Spleen (tissue), 11 donors: ENCODE results near the gene UNC13C. TPM values are rescaled to one million over a fixed set of nuclear protein-coding genes. Genes with fewer than 3 reads are reported as not detected.

ENCODE experiments used
- DNase-seq: peaks from one replicate; pipeline ENCODE4 v3.0.0-alpha.2; 2020
- H3K27ac ChIP-seq, 8 donors: fragments of 200-600 bp; sonication (generic) in 7 of 8; 1 replicate in 4 of 8; 2 replicates in 4 of 8; pipeline versions ENCODE4 v1.5.0 to v1.8.0; 2016 to 2021; ENCODE audit warnings: inconsistent platforms in 4 of 8, mild to moderate bottlenecking in 4 of 8, moderate library complexity in 1 of 8
- H3K27me3 ChIP-seq, 7 donors: fragments of 200-600 bp; sonication (generic) in 6 of 7; replicated peaks in 1 of 7; 1 replicate in 4 of 7; 2 replicates in 3 of 7; pipeline versions ENCODE4 v1.5.0 to v1.8.0; 2016 to 2021; ENCODE audit warnings: inconsistent platforms in 3 of 7, mild to moderate bottlenecking in 1 of 7
- H3K36me3 ChIP-seq, 6 donors: fragments of 200-600 bp; sonication (generic) in 5 of 6; 1 replicate in 4 of 6; 2 replicates in 2 of 6; pipeline versions ENCODE4 v1.5.0 to v1.8.0; 2016 to 2021; ENCODE audit warnings: inconsistent platforms in 2 of 6
- H3K4me1 ChIP-seq, 6 donors: fragments of 200-600 bp; sonication (generic) in 5 of 6; 1 replicate in 3 of 6; 2 replicates in 3 of 6; pipeline versions ENCODE4 v1.5.0 to v1.8.0; 2016 to 2021; ENCODE audit warnings: inconsistent platforms in 3 of 6
- H3K4me3 ChIP-seq, 8 donors: fragments of 200-600 bp; sonication (generic) in 7 of 8; 1 replicate in 4 of 8; 2 replicates in 4 of 8; pipeline versions ENCODE4 v1.5.0 to v1.8.0; 2016 to 2021; ENCODE audit warnings: inconsistent platforms in 4 of 8, mild to moderate bottlenecking in 4 of 8, moderate library complexity in 2 of 8
- H3K9me3 ChIP-seq, 8 donors: fragments of 200-600 bp; sonication (generic) in 7 of 8; 1 replicate in 4 of 8; 2 replicates in 4 of 8; pipeline versions ENCODE4 v1.5.0 to v1.8.0; 2016 to 2021; ENCODE audit warnings: inconsistent platforms in 4 of 8
- POLR2A ChIP-seq, 3 donors: fragments of 450-650 bp; IDR thresholded peaks; one replicate each; pipeline ENCODE4 v1.5.1; 2017; ENCODE audit warnings: antibody characterized with exemption in 3 of 3, mild to moderate bottlenecking in 1 of 3
- POLR2AphosphoS5 ChIP-seq, 3 donors: sonication (generic); formaldehyde crosslinking; IDR thresholded peaks; one replicate each; pipeline ENCODE4 v1.5.1; 2017; ENCODE audit warnings: antibody characterized with exemption in 3 of 3
- WGBS, 5 donors: extraction: QIAGEN DNeasy Blood & Tissue Kit in 3 of 5; methylation state at CpG; one replicate each; pipeline versions ENCODE4 v1.1.5 to v1.1.7; 2013 to 2018; 5-methylcytosine and 5-hydroxymethylcytosine counted together
- intact Hi-C: fragments of 100-400 bp; cut with DNase I; formaldehyde crosslinking; loops from one replicate; pipeline ENCODE4 v1.15.0; 2023; ENCODE audit warnings: low total_unique reads
- polyA plus RNA-seq, 3 donors: library from polyadenylated mRNA; stranded (reverse); fragments of 200-250 nt; gene quantifications; one replicate each; pipeline ENCODE4 v1.2.1, GENCODE V29; 2013
- total RNA-seq, 7 donors: library from RNA; depleted of rRNA in 3 of 7; stranded (reverse); fragments of >200 nt in 3 of 7; fragmentation: NEBNext Ultra II Directional in 4 of 7; extraction: Animal tissue kit (Norgen Biotek cat#: 25700) in 4 of 7; gene quantifications; one replicate each; pipeline versions ENCODE4 v1.1.0 to v1.2.1, GENCODE V29; 2016 to 2021
- TF ChIP-seq, protein P1 (sequence below), 11 experiments: fragments of 200-600 bp in 7 of 11; fragments of 450-650 bp in 4 of 11; sonication (generic) in 4 of 11; IDR thresholded peaks in 8 of 11; conservative IDR thresholded peaks in 3 of 11; 1 replicate in 7 of 11; 2 replicates in 4 of 11; pipeline versions ENCODE4 v1.4.0 to v1.8.0; 2016 to 2021; ENCODE audit warnings: antibody characterized with exemption in 11 of 11, inconsistent platforms in 4 of 11, mild to moderate bottlenecking in 1 of 11
- donor health status: healthy with polysubstance abuse.
- donor health status: DM: no; HTN: no; CAD: no; lungs with moderate emphysema.
- donor health status: DM: no; HTN: no; CAD: no.
- donor health status: Bipolar disorder and iron deficiency.
- donor health status: healthy.
- donor health status: DM: no; HTN: no; CAD: no.
- donor health status: DM: yes; HTN: yes; CAD: no.

UNC13C gene
- total and polyA plus RNA-seq, 10 donors, result 0.06 TPM; not detected in 9

DNA sequence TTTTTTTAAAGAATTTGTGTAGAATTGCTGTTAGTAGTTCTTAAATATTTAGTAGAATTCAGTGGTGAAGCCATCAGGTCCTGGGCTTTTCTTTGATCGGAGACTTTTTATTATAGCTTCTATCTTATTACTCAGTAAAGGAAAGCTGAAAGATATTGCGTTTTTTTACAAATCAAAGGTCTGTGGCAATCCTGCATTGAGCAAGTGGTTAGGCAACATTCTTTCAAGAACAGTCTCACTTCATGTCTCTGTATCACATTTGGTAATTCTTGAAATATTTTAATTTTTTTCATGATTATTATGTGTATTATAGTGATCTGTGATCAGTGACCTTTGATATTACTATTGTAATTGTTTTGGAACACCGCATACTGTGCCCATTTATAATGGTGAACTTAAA lies 140.8 kb downstream of the UNC13C start:
- DNase-seq, result no peak
- TF ChIP-seq POLR2AphosphoS5 (IDR thresholded peaks at IDR 0.05), result no peak
- TF ChIP-seq, protein P1, sequence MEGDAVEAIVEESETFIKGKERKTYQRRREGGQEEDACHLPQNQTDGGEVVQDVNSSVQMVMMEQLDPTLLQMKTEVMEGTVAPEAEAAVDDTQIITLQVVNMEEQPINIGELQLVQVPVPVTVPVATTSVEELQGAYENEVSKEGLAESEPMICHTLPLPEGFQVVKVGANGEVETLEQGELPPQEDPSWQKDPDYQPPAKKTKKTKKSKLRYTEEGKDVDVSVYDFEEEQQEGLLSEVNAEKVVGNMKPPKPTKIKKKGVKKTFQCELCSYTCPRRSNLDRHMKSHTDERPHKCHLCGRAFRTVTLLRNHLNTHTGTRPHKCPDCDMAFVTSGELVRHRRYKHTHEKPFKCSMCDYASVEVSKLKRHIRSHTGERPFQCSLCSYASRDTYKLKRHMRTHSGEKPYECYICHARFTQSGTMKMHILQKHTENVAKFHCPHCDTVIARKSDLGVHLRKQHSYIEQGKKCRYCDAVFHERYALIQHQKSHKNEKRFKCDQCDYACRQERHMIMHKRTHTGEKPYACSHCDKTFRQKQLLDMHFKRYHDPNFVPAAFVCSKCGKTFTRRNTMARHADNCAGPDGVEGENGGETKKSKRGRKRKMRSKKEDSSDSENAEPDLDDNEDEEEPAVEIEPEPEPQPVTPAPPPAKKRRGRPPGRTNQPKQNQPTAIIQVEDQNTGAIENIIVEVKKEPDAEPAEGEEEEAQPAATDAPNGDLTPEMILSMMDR (IDR thresholded peaks at IDR 0.05 in 8 of 11, conservative IDR thresholded peaks at IDR 0.05 in 3 of 11), result no peak
- TF ChIP-seq POLR2A (IDR thresholded peaks at IDR 0.05), result no peak
- Histone ChIP-seq H3K9me3 (peaks cover 0 to 9% (median 0%) of the 10 kb centered on the region in 8 donors), H3K4me1 (no peaks in the 10 kb centered on the region), H3K4me3 (no peak overlapping the region), H3K27ac (no peak overlapping the region), H3K36me3 (no peaks in the 10 kb centered on the region), H3K27me3 (no peaks in the 10 kb centered on the region)
- intact Hi-C loops, result no loop called here
- 63 to 91% (median 71%) methylated on average over 3 of the region's 3 CpGs for WGBS, 5 donors

DNA sequence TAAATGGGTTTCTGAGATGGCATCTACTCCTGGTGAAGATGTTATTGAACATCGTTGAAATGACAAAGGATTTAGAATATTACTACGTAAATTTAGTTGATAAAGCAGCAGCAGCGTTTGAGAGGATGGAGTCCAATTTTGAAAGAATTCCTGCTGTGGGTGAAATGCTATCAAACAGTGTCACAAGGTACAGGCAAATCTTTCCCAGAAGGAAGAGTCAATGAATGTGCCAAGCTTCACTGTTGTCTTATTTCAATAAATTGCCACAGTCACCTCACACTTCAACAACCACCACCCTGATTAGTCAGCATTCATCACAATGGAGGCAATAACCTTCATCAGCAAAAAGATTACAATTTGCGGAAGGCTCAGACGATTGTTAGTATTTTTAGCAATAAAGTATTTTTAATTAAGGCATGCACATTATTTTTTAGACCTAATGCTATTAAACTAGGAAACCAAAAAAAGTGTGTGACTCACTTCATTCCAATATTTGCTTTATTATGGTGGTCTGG lies 142.8 kb downstream of the UNC13C start:
- no peak for TF ChIP-seq POLR2A (IDR thresholded peaks at IDR 0.05)
- no peak for TF ChIP-seq POLR2AphosphoS5 (IDR thresholded peaks at IDR 0.05)
- TF ChIP-seq, protein P1 (IDR thresholded peaks at IDR 0.05 in 8 of 11, conservative IDR thresholded peaks at IDR 0.05 in 3 of 11), result no peak
- DNase-seq, result no peak
- H3K4me3 ChIP-seq, result no peak overlapping the region
- intact Hi-C loops, result no loop called here
- H3K4me1 ChIP-seq, result no peaks in the 10 kb centered on the region
- WGBS, 5 donors, result 86 to 94% (median 92%) methylated on average over 5 of the region's 5 CpGs
- no peak overlapping the region for H3K27ac ChIP-seq
- H3K36me3 ChIP-seq, result no peaks in the 10 kb centered on the region
- H3K9me3 ChIP-seq, result peaks cover 0 to 9% (median 0%) of the 10 kb centered on the region in 8 donors
- H3K27me3 ChIP-seq, result no peaks in the 10 kb centered on the region

- intact Hi-C loops, result no loop called here
- no peak for DNase-seq
- no peak overlapping the region for H3K27ac ChIP-seq
- no peaks in the 10 kb centered on the region for H3K4me1 ChIP-seq
- H3K36me3 ChIP-seq, result no peaks in the 10 kb centered on the region
- H3K9me3 ChIP-seq, result peaks cover 0 to 4% (median 0%) of the 10 kb centered on the region in 8 donors
- H3K27me3 ChIP-seq, result no peaks in the 10 kb centered on the region
- TF ChIP-seq POLR2A (IDR thresholded peaks at IDR 0.05) (no peak), POLR2AphosphoS5 (IDR thresholded peaks at IDR 0.05) (no peak)
- TF ChIP-seq, protein P1 (IDR thresholded peaks at IDR 0.05 in 8 of 11, conservative IDR thresholded peaks at IDR 0.05 in 3 of 11), result no peak
- 80 to 97% (median 86%) methylated on average over 2 of the region's 2 CpGs for WGBS, 5 donors
- no peak overlapping the region for H3K4me3 ChIP-seq
Observed at GRCh38 chr15:54127574-54127973, 149.3 kb downstream of the UNC13C start.

- WGBS, 5 donors, result 68 to 85% (median 79%) methylated on average over 3 of the region's 3 CpGs
- H3K36me3 ChIP-seq, result no peaks in the 10 kb centered on the region
- intact Hi-C loops, result no loop called here
- H3K9me3 ChIP-seq, result peaks cover 0 to 4% (median 0%) of the 10 kb centered on the region in 8 donors
- no peak overlapping the region for H3K27ac ChIP-seq
- no peaks in the 10 kb centered on the region for H3K4me1 ChIP-seq
- no peak for DNase-seq
- TF ChIP-seq POLR2A (IDR thresholded peaks at IDR 0.05) (no peak), POLR2AphosphoS5 (IDR thresholded peaks at IDR 0.05) (no peak)
- TF ChIP-seq, protein P1 (IDR thresholded peaks at IDR 0.05 in 8 of 11, conservative IDR thresholded peaks at IDR 0.05 in 3 of 11), result no peak
- H3K27me3 ChIP-seq, result no peaks in the 10 kb centered on the region
- no peak overlapping the region for H3K4me3 ChIP-seq
Observed at GRCh38 chr15:54131410-54131809, 153.2 kb downstream of the UNC13C start.
